ENCODE measurements around the gene ELMO2.
"Not testable (repeated sequence)": the region's sequence is repeated elsewhere in the genome, so short reads cannot be mapped to it uniquely, and the experiment has no call there.

ELMO2 gene

GRCh38 chr20:46401478-46401860 lies 4.9 kb downstream of the ELMO2 start:
- no peak for DNase-seq

- DNase-seq: peak; percentile 23
These were observed 5.5 kb downstream of the ELMO2 start for GRCh38 chr20:46400828-46401477.

GRCh38 chr20:46400253-46400652 lies 6.2 kb downstream of the ELMO2 start:
- DNase-seq: no peak

- DNase-seq: no peak
These were observed 7.0 kb downstream of the ELMO2 start for GRCh38 chr20:46399401-46399800.

- DNase-seq: no peak
These were observed 7.5 kb downstream of the ELMO2 start for GRCh38 chr20:46398963-46399362.

GRCh38 chr20:46396052-46396740 lies 10.2 kb downstream of the ELMO2 start:
- DNase-seq: no peak

- DNase-seq: no peak
These were observed 11.3 kb downstream of the ELMO2 start for GRCh38 chr20:46394872-46395760.

- DNase-seq: no peak
These were observed 12.4 kb downstream of the ELMO2 start for GRCh38 chr20:46393967-46394366.

- no peak for DNase-seq
These were observed 17.5 kb downstream of the ELMO2 start for GRCh38 chr20:46388937-46389336.

GRCh38 chr20:46388201-46388836 lies 18.1 kb downstream of the ELMO2 start:
- no peak for DNase-seq

GRCh38 chr20:46387054-46387453 lies 19.4 kb downstream of the ELMO2 start:
- DNase-seq: not testable (repeated sequence)

- no peak for DNase-seq
These were observed 27.9 kb downstream of the ELMO2 start for GRCh38 chr20:46378412-46379009.

- DNase-seq: no peak
These were observed 28.9 kb downstream of the ELMO2 start for GRCh38 chr20:46377518-46377917.

GRCh38 chr20:46376196-46376785 lies 30.1 kb downstream of the ELMO2 start:
- DNase-seq: no peak

- DNase-seq: no peak
These were observed 30.6 kb downstream of the ELMO2 start for GRCh38 chr20:46375771-46376170.

GRCh38 chr20:46374383-46374782 lies 32.0 kb downstream of the ELMO2 start:
- no peak for DNase-seq

GRCh38 chr20:46371656-46372055 lies 34.8 kb downstream of the ELMO2 start:
- no peak for DNase-seq

GRCh38 chr20:46368902-46369268 lies 37.5 kb downstream of the ELMO2 start:
- DNase-seq: no peak

GRCh38 chr20:46367967-46368901 lies 38.2 kb downstream of the ELMO2 start:
- DNase-seq: no peak

- DNase-seq: no peak
These were observed 39.2 kb downstream of the ELMO2 start for GRCh38 chr20:46367234-46367633.

- no peak for DNase-seq
These were observed 39.6 kb downstream of the ELMO2 start for GRCh38 chr20:46366826-46367225.

All from CD4-positive, alpha-beta T cell treated with Interleukin-15 for 1 hour (primary cell).